Stimulated activated naive CD4-positive, alpha-beta T cell treated with Interleukin-2 at 50 U/mL for 16 hours (primary cell): ENCODE data around the gene CEACAM21.

Experiments
- DNase-seq: peaks from one replicate; lab custom pipeline; 2025; lab: John Stamatoyannopoulos, UW

CEACAM21 gene

DNA sequence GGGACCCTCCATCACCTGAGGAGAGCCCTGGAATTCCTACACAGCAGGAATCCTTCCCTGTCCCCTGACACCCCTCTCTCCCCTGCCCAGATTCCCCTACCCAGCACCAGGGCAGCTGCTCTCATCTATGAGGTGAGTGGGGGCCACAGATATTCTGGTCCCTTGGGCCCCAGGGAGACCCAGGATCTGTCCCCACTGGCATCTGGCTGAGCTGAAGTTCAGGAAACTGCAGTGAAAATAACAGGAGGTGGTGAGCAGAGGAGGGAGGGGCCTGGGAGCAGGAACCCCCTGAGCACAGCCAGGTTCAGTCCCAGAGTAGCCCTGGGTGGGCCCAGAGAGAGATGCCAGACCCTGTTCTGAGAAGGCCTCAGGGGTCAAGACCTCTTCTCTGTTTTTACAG is 10.1 kb downstream of the CEACAM21 start:
- DNase-seq = no peak

DNA sequence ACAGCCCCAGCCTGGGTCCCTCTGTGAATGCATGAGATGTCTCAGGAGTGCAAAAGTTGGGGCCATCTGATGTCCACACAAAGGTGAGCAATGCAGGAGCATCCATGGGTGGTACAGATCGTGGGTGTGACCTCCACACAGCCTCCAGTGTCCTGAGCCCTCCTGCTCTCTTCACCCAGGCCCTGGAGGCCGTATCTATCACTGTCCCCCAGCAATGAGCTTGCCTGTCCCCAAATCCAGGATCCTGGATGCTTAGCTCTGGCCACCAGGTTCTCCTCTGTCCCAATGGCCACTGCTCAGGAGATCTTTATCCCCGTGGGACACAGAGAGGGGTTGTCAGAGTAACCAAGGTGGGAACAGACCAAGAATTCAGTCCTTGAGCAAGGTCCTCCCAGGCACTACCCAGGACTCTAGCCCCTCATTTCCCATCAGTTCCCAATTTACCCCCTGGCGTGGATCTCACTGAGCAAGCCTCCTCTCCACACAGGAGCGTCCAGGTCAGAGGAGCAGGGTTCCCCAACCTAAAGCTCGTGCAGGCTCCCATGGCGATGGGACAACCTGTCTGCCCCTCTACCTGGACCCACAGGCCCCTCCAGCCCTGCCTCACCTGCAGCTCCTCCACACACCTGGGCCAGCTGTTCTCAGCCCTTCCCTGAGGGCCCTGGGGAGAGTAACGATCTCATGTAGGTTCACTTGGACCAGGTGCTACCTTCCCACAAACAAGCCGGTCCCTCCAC is 11.3 kb downstream of the CEACAM21 start:
- DNase-seq = no peak

DNA sequence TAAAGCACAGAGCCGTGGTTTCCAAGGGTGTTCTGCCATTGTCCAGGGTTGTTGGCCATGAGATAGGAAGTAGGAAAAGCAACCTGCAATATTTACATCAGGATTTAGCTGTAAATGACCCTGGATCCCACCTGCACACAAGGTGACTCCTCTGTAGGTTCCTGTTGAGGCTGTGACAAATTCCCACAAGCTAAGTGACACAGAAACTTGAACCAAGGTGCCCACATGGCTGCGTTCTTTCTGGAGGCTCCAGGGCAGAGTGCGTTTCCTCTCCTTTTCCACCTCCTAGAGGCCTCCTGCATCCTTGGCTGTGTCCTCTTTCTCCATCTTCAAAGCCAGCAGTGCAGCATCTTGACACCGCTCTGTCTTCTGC is 11.9 kb downstream of the CEACAM21 start:
- no peak for DNase-seq

DNA sequence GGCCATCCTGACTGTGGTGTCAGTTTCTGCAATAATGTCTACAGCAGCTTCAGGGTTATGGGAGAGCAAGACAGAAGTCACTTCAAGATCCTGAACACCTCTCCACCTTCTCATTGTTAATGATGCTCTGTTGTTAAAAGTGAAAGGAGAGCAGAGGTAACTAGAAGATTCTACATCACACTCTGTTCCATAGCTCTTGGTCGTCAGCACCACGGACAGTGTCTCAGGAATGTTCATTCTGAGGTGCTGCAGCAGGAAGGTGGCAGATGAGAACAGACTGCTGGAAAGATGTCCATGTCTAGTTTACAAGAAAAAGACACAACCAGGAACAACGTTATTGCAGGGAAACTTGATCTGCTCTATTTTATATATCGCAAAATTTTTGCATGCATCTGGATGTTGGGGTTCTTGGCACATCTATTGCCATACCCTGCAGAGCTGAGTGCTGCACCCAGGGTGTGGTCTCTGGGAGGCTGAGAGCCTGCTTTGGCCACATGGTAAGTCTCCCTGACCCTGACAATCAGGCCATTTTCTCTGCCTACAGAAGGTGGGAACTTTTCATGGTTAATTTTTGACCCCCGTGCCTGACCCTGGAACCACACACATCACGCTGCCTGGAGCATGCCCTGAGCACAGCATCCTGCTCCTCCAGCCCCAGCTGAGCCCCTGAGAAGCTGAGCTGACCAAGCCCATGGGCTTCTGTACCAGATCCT is 12.7 kb downstream of the CEACAM21 start:
- DNase-seq = no peak

DNA sequence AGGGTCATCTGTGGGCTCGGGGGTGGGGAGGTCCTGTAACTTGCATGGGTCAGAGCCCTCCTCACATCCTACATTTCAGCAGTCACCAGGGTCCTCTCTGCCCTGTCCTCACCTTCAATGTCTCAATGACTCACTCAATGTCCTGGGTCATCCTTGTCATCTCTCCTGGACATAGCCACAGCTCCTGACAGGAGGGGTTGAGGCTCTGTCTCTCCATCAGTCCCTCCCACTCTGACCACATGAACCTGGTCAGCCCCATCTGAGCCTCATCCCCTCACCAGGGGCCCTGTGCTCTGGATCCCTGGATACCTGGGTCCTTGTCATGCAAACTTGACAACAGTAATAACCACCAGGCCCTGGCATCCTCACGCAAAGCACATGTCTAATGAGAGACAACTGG is 13.4 kb downstream of the CEACAM21 start:
- DNase-seq = no peak

DNA sequence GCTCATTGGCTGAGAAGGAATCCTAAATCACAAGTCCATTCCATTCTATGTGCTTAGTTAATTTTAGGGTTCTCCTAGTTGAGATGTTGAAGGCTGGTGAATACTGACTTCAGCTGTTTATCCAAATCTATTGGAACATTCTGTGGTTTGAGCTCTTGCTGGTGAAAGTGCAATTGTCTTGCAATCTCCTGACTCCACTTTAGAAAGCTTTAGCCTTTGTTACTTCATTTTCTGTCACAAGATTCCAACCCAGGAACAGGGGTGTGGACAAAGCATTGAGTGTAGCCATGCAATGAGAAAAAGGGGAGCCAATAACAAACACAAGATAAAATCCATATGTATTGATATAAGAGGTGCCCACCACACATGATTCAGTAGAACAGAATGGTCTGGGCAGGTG is 15.0 kb downstream of the CEACAM21 start:
- DNase-seq = no peak

DNA sequence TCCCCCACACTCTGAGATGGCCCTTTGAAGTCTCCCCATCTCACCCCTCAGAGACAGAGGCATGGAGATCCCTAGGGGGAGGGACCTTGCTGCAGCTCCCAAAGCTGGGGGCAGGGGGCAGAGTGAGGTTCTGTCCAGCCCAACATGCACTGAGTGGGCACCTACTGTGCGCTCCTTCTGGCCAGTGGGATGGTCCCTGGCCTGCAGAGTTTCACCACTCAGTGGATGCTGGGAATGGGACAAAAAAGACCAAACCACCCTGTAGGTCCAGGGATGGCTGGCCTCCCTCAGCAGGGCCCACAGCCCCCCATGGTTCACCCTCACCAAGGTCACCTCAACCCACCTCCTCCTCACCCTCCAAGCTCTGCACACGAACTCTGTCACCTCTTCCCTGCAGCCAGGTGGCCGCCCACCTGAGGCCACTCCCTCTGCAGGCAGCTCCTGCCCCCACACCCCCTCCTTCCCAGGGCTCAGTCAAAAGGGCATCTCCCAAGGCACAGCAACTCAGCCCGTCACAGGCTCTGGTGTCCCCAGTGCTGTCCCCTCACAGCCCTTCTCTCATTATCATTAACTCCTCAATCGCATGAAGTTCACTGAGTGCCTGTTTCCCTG is 16.1 kb downstream of the CEACAM21 start:
- DNase-seq = no peak

DNA sequence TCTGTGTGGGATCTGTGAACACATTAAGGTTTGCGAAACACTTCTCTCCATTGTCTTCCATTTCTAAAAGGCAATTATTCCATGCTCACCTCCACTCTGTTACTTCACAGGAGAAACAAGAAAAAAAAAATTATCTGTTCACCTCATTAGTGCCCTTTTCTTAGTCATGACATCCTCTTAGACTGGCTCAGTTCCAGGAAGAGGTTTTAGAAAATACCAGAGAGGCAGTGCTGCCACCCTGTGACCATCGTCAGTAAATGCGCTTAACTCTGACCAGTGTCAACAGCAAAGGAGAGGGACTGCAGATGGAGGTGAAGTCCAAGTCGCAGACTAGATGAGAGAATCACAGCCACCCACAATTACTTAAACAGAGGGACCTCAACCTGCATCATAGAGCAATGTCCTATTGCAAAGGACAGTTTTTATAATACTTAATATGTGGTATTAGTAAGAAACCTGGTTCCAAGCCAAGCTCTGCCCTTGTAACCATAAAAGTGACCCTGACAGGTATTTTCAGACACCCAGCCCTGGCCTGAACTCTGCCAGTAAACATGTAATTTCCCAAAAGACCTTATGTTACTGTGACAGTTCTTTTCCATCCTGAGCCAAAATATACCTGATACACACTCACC is 19.4 kb downstream of the CEACAM21 start:
- peak; percentile 62 for DNase-seq

DNA sequence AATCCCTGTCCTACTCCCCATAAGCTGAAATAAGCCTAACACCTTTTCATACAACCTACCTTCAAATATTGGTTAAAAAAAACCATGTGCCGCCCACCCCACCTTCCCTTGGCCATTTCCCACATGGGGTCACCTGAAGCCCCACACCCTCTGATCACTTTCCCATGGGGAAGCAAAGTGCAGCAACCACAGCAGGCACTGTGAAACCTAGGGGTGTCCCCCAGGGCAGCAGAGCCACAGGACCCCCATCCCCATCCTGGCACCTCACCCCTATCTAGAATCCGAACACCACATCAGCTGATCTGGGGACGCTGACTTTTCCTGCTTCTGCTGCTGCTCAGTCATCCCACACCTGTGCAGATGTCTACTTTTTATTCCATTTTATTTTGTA is 19.9 kb downstream of the CEACAM21 start:
- DNase-seq = no peak

DNA sequence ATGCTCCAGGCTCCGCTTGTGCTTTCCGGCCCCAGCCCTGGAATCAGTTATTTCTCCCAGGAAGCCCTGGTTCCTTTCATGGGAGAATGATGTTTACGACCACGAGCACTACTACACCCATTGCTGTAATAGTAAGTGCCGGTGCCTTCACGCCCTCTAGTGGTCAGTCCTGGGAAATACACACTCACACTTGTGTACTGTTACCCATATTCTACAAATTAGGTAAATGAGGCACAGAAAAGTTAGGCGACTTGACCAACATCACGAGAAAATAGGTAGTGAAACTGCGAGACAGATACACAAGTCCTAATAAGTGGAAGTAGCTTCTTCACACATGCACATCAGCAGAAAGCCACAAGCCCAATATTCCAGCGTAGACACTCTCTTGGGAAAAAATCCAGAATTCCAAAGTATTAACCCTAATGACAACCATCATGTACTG is 21.7 kb downstream of the CEACAM21 start:
- DNase-seq = peak; percentile 60

DNA sequence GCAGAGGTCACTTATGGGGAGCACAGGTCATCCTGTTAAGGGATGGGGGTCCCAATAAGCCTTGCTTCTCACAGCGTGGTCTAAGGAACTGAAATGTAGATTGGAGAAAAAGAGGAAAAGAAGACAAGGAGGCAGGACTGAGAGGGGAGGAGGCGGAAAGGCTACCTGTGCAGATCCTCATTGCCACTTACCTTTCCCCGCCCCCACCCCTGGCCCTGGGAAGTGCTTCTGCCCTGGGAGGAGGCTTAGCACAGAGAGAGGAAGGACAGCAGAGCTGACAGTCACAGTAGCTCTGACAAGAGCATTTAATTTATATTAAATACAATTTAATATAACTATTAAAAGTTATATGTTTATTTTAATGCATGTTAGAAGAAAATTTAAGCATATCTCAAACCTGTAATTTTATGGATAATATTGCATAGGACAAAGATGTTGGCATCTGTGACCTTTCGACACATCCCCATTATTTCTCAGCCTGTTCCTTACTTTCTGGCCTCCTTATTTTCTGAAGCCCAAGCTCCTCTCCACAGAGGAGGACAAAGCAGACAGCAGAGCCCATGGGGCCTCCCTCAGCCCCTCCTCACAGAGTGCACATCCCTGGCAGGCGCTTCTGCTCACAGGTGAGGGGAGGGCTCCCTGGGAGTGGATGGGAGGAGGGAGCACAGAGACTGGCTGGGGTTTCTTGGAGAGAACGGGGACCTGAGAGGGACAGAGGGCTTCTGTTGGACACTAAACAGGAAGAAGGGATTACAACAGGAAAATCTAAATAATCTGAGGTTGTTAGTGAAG is 23.4 kb downstream of the CEACAM21 start:
- no peak for DNase-seq

DNA sequence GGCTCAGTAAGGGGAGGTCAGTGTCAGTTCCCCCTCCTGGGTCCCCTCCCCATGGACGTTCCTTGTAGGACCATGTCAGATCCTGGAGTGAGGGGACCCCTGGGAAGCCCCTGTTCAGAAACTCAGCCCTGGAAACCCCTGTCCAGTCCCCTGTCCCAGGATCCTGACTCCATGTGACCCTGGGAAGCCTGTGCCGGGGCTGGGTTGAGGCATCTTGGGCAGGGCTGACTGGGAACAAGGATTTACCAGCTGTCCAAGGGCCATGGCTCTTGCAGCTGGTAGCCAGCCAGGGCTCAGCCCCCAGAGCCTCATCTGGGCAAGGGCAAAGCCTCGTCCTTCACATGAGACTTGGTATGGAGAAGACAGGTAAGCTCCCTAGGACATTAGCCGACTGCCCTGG is 25.8 kb downstream of the CEACAM21 start:
- no peak for DNase-seq

DNA sequence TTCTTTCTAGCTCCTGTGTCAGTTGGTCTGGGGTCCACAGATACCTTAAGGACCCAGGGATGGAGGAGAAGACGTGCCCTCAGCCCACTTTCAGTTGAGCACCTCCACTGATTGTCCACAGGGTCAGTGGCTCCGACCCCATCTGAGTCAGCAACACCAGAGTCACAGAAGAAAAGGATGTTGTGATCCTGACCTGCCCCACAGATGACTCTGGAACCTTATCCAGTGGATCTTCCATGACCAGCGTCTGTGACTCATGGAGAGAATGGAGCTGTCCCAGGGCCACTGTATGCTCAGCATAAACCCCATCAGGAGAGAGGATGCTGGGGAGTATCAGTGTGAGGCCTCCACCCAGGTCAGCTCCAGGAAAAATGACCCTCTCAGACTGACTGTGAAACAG is 28.9 kb downstream of the CEACAM21 start:
- DNase-seq = no peak

DNA sequence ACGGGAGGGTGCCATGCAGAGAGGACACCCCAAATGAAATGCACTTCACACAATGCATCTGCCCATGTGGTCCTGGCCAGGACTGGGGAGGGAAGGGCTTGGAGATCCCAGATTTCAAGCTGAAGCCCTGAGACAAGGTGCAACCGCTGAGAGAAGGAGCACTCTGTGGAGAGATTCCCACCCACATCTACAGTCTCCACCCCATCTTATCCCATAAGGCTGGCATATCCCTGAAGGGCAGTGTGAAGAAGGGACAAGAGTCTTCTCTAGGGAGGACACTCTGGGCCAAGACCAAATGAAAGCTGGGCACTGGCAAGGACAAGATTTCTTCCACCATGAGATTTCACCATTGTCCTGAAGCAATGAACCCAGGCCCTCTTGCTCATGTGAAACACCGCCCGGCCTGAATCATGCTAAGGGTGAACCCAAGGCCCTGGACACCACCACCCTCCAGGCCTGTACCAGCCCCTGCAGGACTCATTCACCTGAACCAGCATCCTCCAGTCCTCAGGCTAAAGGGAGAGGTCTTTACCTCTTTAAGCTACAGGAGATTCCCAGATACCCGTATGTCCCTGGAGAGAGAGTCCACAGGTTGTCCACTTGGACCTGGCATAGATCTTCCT is 30.4 kb downstream of the CEACAM21 start:
- no peak for DNase-seq

DNA sequence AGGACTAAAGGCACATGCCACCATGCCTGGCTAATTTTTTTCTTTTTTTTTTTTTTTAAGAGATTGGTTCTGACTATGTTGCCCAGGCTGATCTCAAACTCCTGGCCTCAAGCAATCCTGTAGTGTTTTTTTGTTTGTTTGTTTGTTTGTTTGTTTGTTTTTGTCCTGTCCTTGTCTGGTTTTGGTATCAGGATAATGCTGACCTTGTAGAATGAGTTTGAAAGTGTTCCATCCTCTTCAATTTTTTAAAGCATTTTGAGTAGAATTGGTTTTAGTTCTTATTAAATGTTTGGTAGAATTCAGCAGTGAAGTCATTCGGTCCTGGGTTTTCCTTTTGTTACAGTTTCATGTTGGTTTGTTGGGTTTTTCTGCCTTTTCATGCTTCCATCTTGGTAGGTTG is 31.7 kb downstream of the CEACAM21 start:
- DNase-seq = no peak

DNA sequence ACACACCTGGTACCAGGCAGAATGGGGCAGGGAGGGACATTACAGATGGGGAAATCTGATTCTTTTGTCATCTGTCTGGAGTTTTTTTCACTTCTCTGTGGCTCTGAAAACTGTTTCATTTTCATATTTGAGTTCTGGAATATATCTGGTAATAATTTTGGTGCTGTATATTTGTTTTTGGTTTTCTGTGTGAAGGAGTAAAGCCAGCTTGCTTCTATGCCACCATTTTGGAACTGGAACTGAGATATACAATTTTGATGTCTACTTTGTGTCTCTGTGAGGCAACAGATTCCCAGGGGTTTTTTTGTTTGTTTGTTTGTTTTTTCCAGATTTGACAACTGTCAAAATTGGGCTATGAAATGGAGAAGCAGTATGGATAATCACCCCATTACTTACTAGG is 34.8 kb downstream of the CEACAM21 start:
- no peak for DNase-seq

DNA sequence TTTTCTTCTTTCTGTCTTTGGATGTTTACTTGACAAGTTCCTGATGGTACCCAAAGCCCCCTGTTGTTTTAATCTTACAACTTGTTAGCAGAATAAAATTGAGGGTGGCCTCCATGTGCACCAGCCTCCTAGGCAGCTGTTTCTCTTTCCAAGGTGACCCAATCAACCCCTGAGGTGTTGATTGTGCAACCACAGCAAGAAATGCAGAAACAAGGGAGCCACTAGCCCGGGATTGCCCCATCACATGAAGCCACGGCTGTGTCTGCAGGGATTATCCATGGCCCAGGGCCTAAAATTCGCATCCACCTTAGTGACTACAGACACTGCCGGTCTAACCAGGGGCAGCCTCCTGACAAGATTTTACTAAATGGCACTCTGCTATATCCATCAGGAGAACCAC is 36.5 kb downstream of the CEACAM21 start:
- DNase-seq = no peak

DNA sequence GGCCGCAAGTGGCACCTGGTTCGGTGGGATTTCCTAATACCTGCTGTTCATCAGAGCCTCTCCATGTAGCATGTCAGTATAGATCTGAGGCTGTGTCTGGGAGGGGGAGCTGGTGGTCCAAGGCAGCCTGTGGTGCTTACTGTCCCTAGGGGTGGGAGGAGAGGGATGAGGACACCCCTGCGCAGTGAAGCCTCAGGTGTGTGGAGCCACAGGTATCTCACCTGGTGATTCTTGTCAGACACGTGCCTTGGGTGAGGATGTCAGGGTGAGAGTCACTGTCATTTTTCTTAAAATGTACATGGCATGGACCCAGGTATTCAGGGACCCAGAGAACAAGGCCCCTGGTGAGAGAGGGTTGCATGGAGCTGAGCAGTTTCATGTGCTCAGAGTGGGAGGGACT is 39.2 kb downstream of the CEACAM21 start:
- no peak for DNase-seq

DNA sequence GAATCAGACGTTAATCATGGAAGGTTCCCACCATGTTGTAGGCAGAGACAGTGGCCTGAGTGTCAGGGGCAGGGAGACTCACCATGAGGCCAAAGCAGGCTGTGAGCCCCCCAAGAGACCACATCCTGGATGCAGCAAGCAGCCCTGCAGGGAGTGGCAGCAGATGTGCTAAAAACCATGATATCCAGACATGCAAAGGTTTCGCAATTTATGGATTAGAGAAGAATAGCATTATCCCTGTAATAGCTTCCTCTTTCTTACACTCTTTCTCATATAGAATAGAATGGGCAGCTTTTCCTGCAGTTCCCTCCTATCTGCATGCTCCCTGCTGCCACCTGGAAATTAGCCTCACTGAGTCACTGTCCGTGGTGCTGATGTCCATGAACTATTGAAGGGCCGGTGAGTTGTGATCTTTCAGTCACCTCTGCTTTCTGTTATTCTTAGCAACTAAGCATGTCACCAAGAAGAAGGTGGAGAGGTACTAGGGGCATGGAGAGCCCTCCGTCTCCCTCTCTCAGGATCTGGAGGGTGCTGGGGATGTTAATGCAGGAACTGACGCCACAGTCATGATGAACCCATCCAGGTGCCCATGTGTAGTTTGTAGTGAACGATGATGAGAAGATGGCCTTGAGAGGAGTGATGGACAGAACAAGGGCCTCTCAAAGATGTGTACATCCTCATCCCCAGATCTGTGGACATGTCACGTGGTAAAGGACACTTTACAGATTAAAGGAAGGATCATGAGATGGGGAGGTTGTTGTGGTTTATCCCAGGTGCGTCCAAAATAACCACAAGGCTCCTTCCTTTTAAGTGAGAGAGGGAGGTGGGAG is 41.0 kb downstream of the CEACAM21 start:
- no peak for DNase-seq

DNA sequence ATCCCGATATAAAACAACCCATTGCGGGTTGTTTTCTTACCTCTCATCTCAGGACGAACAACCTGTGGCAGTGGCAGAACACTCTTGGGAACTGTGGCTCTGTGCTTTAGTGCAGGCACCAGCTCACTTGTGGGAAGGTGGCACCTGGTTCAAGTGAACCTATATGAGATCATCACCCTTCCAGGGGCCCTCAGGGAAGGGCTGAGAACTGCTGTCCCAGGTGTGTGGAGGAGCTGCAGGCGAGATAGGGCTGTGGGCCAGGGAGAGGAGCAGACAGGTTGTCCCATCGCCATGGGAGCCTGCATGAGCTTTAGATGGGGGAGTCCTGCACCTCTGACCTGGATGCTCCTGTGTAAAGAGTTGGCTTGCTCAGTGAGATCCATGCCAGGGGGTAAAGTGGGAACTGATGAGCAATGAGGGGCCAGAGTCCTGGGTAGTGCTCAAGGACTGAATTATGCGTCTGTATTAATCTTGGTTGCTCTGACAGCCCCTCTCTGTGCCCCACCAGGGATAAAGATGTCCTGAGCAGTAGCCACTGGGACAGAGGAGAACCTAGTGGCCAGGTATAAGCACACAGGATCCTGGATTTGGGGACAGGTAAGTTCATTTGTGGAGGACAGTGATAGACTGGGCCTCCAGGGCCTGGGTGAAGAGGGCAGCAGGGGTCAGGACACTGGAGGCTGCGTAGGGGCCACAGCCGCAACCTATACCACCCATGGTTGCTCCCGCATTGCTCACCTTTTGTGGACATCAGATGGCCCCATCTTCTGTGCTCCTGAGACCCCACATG is 42.2 kb downstream of the CEACAM21 start:
- DNase-seq = no peak
